ENCODE results near the gene SLC23A2. TPM values are rescaled to one million over a fixed set of nuclear protein-coding genes. Genes with fewer than 3 reads are reported as not detected.
"Not testable (repeated sequence)": the region's sequence is repeated elsewhere in the genome, so short reads cannot be mapped to it uniquely, and the experiment has no call there.

SLC23A2 gene
- total RNA-seq, 1 donor from 2014 or later = 11.4 TPM

GRCh38 chr20:4937407-4938319 lies 63.6 kb downstream of the SLC23A2 start:
- no peak for DNase-seq (ENCODE audit: low read depth)

GRCh38 chr20:4936851-4937406 lies 64.4 kb downstream of the SLC23A2 start:
- DNase-seq (ENCODE audit: low read depth) = no peak

- no peak for DNase-seq (ENCODE audit: low read depth)
Observed at GRCh38 chr20:4936392-4936850, 64.9 kb downstream of the SLC23A2 start.

GRCh38 chr20:4932061-4932460 lies 69.2 kb downstream of the SLC23A2 start:
- DNase-seq (ENCODE audit: low read depth) = no peak

- DNase-seq (ENCODE audit: low read depth) = no peak
Observed at GRCh38 chr20:4929686-4930397, 71.5 kb downstream of the SLC23A2 start.

- DNase-seq (ENCODE audit: low read depth) = no peak
Observed at GRCh38 chr20:4926531-4927156, 74.7 kb downstream of the SLC23A2 start.

- DNase-seq (ENCODE audit: low read depth) = peak; percentile 59
Observed at GRCh38 chr20:4925842-4926530, 75.3 kb downstream of the SLC23A2 start.

- DNase-seq (ENCODE audit: low read depth) = no peak
Observed at GRCh38 chr20:4924446-4924845, 76.9 kb downstream of the SLC23A2 start.

- no peak for DNase-seq (ENCODE audit: low read depth)
Observed at GRCh38 chr20:4924032-4924431, 77.3 kb downstream of the SLC23A2 start.

GRCh38 chr20:4922186-4922585 lies 79.1 kb downstream of the SLC23A2 start:
- DNase-seq (ENCODE audit: low read depth) = no peak

- DNase-seq (ENCODE audit: low read depth) = not testable (repeated sequence)
Observed at GRCh38 chr20:4921271-4921670, 80.0 kb downstream of the SLC23A2 start.

GRCh38 chr20:4920655-4921054 lies 80.7 kb downstream of the SLC23A2 start:
- no peak for DNase-seq (ENCODE audit: low read depth)

- DNase-seq (ENCODE audit: low read depth) = no peak
Observed at GRCh38 chr20:4920131-4920530, 81.2 kb downstream of the SLC23A2 start.

GRCh38 chr20:4919047-4919704 lies 82.1 kb downstream of the SLC23A2 start:
- no peak for DNase-seq (ENCODE audit: low read depth)

- DNase-seq (ENCODE audit: low read depth) = no peak
Observed at GRCh38 chr20:4918473-4918872, 82.8 kb downstream of the SLC23A2 start.

GRCh38 chr20:4916971-4917881 lies 84.1 kb downstream of the SLC23A2 start:
- DNase-seq (ENCODE audit: low read depth) = peak; percentile 75

- DNase-seq (ENCODE audit: low read depth) = no peak
Observed at GRCh38 chr20:4913147-4913546, 88.2 kb downstream of the SLC23A2 start.

- DNase-seq (ENCODE audit: low read depth) = no peak
Observed at GRCh38 chr20:4912380-4913142, 88.7 kb downstream of the SLC23A2 start.

Data from myocyte (in vitro differentiated cells).